ENCODE results near the gene KMT5B.

Gene KMT5B

GRCh38 chr11:68146704-68147474, 66.2 kb downstream of the KMT5B start:
- H3K9me3 ChIP-seq (ENCODE audit: control insufficient read depth, insufficient read depth, low read depth, low read length): no peaks in the 10 kb centered on the region
- no peaks in the 10 kb centered on the region for H3K4me1 ChIP-seq (ENCODE audit: control insufficient read depth, insufficient read depth, low read length)
- no peak overlapping the region for H3K4me3 ChIP-seq (ENCODE audit: low read depth, low read length)
- ChIA-PET POLR2A (interaction anchor here (0.5 to 1.3 kb wide), 4 partner anchors 8 to 20 kb away, joined by 3 to 4 read pairs (median 3); no protein-coding TSS in a partner anchor), CTCF (interaction anchor here (0.7 to 1.1 kb wide), 3 partner anchors 20 to 220 kb away, joined by 3 to 6 read pairs (median 3); no protein-coding TSS in a partner anchor)
- no peaks in the 10 kb centered on the region for H3K36me3 ChIP-seq (ENCODE audit: control insufficient read depth in 2 of 2, insufficient read depth in 1 of 2, low read length in 2 of 2)
- H3K27ac ChIP-seq (ENCODE audit: extremely low read depth, low read depth, low read length): no peak overlapping the region
- no peak for TF ChIP-seq SP7 (tag by site-specific recombination; IDR thresholded peaks at IDR 0.05)
- TF ChIP-seq ZNF214 (tag by site-specific recombination; IDR thresholded peaks at IDR 0.05; ENCODE audit: borderline replicate concordance): no peak
- no peak for TF ChIP-seq KLF16 (tag by site-specific recombination; IDR thresholded peaks at IDR 0.05)
- TF ChIP-seq SP2 (tag by site-specific recombination; IDR thresholded peaks at IDR 0.05): 0 out of 2 replicates have a peak, but pooled peaks have one; percentile 12
- TF ChIP-seq ZBTB8A (tag by site-specific recombination; IDR thresholded peaks at IDR 0.05): peak; percentile 85
- TF ChIP-seq ZBTB10 (tag by site-specific recombination; IDR thresholded peaks at IDR 0.05): no peak
- peak; percentile 74; the same call in 1 of the 2 replicates for TF ChIP-seq ZNF600 (tag by site-specific recombination; IDR thresholded peaks at IDR 0.05)
- no peak for TF ChIP-seq ZBTB44 (tag by site-specific recombination; IDR thresholded peaks at IDR 0.05)
- no peak for TF ChIP-seq TRIM28 (IDR thresholded peaks at IDR 0.05; ENCODE audit: borderline replicate concordance, low read length)
- no peak for TF ChIP-seq ZNF433 (tag by site-specific recombination; IDR thresholded peaks at IDR 0.05; ENCODE audit: low read depth)
- peak; percentile 85 for TF ChIP-seq PRDM10 (tag by site-specific recombination; IDR thresholded peaks at IDR 0.05)
- peak; percentile 91 for TF ChIP-seq ZXDB (tag by site-specific recombination; IDR thresholded peaks at IDR 0.05)
- no peak for TF ChIP-seq ZNF394 (tag by site-specific recombination; IDR thresholded peaks at IDR 0.05; ENCODE audit: borderline replicate concordance)
- peak; percentile 61 for TF ChIP-seq ZNF341 (tag by site-specific recombination; IDR thresholded peaks at IDR 0.05; ENCODE audit: low read depth)
- peak; percentile 68 for TF ChIP-seq OSR2 (tag by site-specific recombination; IDR thresholded peaks at IDR 0.05)
- TF ChIP-seq ZNF513 (tag by site-specific recombination; IDR thresholded peaks at IDR 0.05): no peak
- peak; percentile 85 for TF ChIP-seq ZNF449 (tag by site-specific recombination; IDR thresholded peaks at IDR 0.05)
- TF ChIP-seq ZNF133 (tag by site-specific recombination; IDR thresholded peaks at IDR 0.05): no peak
- no peak for TF ChIP-seq ZNF140 (tag by site-specific recombination; IDR thresholded peaks at IDR 0.05)
- peak; percentile 47; the same call in 1 of the 2 replicates for TF ChIP-seq ZNF335 (tag by site-specific recombination; conservative IDR thresholded peaks at IDR 0.05)
- TF ChIP-seq KLF1 (tag by site-specific recombination; IDR thresholded peaks at IDR 0.05): peak; percentile 56
- TF ChIP-seq WT1 (tag by site-specific recombination; IDR thresholded peaks at IDR 0.05): peak; percentile 57; the same call in 1 of the 2 replicates
- TF ChIP-seq ZNF571 (tag by site-specific recombination; IDR thresholded peaks at IDR 0.05): no peak
- no peak for TF ChIP-seq ZNF580 (tag by site-specific recombination; IDR thresholded peaks at IDR 0.05)
- TF ChIP-seq SCRT1 (tag by site-specific recombination; IDR thresholded peaks at IDR 0.05; ENCODE audit: borderline replicate concordance): no peak
- no peak for TF ChIP-seq ZNF175 (tag by site-specific recombination; IDR thresholded peaks at IDR 0.05)
- no peak for TF ChIP-seq ZNF223 (tag by site-specific recombination; IDR thresholded peaks at IDR 0.05)

Data from HEK293 (cell line).